Measurements from ENCODE around the gene BBOX1. TPM values are rescaled to one million over a fixed set of nuclear protein-coding genes. Genes with fewer than 3 reads are reported as not detected.
A peak's percentile ranks its signal among the peaks of the same experiment; 100 is the strongest.

BBOX1 gene
- total RNA-seq, 1 donor from 2014 or later: not detected

GRCh38 chr11:27060816-27061460 is 20.3 kb downstream of the BBOX1 start:
- H3K27me3 ChIP-seq: no peaks in the 10 kb centered on the region
- H3K36me3 ChIP-seq: no peaks in the 10 kb centered on the region
- no peaks in the 10 kb centered on the region for H3K4me1 ChIP-seq
- intact Hi-C loops (cut with DNase I): no loop called here
- H3K4me3 ChIP-seq: no peak overlapping the region
- no peak overlapping the region for H3K27ac ChIP-seq
- no peaks in the 10 kb centered on the region for H3K9me3 ChIP-seq
- no peak for TF ChIP-seq CTCF (IDR thresholded peaks at IDR 0.05)
- DNase-seq (no peak), ATAC-seq (no peak)

- H3K27me3 ChIP-seq: no peaks in the 10 kb centered on the region
- TF ChIP-seq CTCF (IDR thresholded peaks at IDR 0.05): no peak
- H3K4me3 ChIP-seq: no peak overlapping the region
- no peak for DNase-seq
- ATAC-seq: no peak
- no peaks in the 10 kb centered on the region for H3K9me3 ChIP-seq
- H3K4me1 ChIP-seq: no peaks in the 10 kb centered on the region
- intact Hi-C loops (cut with DNase I): no loop called here
- no peak overlapping the region for H3K27ac ChIP-seq
- no peaks in the 10 kb centered on the region for H3K36me3 ChIP-seq
Measured at GRCh38 chr11:27061461-27061821, 20.8 kb downstream of the BBOX1 start.

- Histone ChIP-seq H3K4me1 (no peaks in the 10 kb centered on the region), H3K4me3 (no peak overlapping the region), H3K9me3 (no peaks in the 10 kb centered on the region), H3K36me3 (no peaks in the 10 kb centered on the region), H3K27ac (no peak overlapping the region), H3K27me3 (no peaks in the 10 kb centered on the region)
- no peak for ATAC-seq
- intact Hi-C loops (cut with DNase I): no loop called here
- no peak for DNase-seq
- no peak for TF ChIP-seq CTCF (IDR thresholded peaks at IDR 0.05)
Measured at GRCh38 chr11:27064086-27064485, 23.5 kb downstream of the BBOX1 start.

- Histone ChIP-seq H3K4me3 (no peak overlapping the region), H3K9me3 (no peaks in the 10 kb centered on the region), H3K36me3 (no peaks in the 10 kb centered on the region), H3K27me3 (no peaks in the 10 kb centered on the region), H3K4me1 (no peaks in the 10 kb centered on the region), H3K27ac (no peak overlapping the region)
- ATAC-seq: peak; percentile 36
- intact Hi-C loops (cut with DNase I): no loop called here
- TF ChIP-seq CTCF (IDR thresholded peaks at IDR 0.05): no peak
- no peak for DNase-seq
Measured at GRCh38 chr11:27075192-27075591, 34.6 kb downstream of the BBOX1 start.

GRCh38 chr11:27075655-27076054 is 35.0 kb downstream of the BBOX1 start:
- Histone ChIP-seq H3K4me1 (no peaks in the 10 kb centered on the region), H3K27me3 (no peaks in the 10 kb centered on the region), H3K27ac (no peak overlapping the region), H3K36me3 (no peaks in the 10 kb centered on the region), H3K9me3 (no peaks in the 10 kb centered on the region), H3K4me3 (no peak overlapping the region)
- no peak for TF ChIP-seq CTCF (IDR thresholded peaks at IDR 0.05)
- no peak for DNase-seq
- intact Hi-C loops (cut with DNase I): no loop called here
- no peak for ATAC-seq

GRCh38 chr11:27076121-27076589 is 35.5 kb downstream of the BBOX1 start:
- Histone ChIP-seq H3K9me3 (no peaks in the 10 kb centered on the region), H3K27me3 (no peaks in the 10 kb centered on the region), H3K27ac (no peak overlapping the region), H3K4me3 (no peak overlapping the region), H3K36me3 (no peaks in the 10 kb centered on the region), H3K4me1 (no peaks in the 10 kb centered on the region)
- ATAC-seq (no peak), DNase-seq (no peak)
- no peak for TF ChIP-seq CTCF (IDR thresholded peaks at IDR 0.05)
- intact Hi-C loops (cut with DNase I): no loop called here
